NB4 (cell line): ENCODE measurements around the gene DMWD.
"Not testable (repeated sequence)": the region's sequence is repeated elsewhere in the genome, so short reads cannot be mapped to it uniquely, and the experiment has no call there.

ENCODE experiments used
- CTCF ChIP-seq: IDR thresholded peaks from one replicate; pipeline ENCODE4 v1.5.1; 2012; ENCODE audit warnings: low read depth, low read length
- POLR2A ChIP-seq: IDR thresholded peaks from 2 replicates; pipeline ENCODE4 v1.6.1; 2011; ENCODE audit warnings: mild to moderate bottlenecking; ENCODE audit not compliant: insufficient read length; ENCODE audit errors: extremely low read depth
- TF ChIP-seq, protein P1 (sequence below): IDR thresholded peaks from 2 replicates; pipeline ENCODE4 v1.6.1; 2011; ENCODE audit warnings: low read depth, low read length

DNA sequence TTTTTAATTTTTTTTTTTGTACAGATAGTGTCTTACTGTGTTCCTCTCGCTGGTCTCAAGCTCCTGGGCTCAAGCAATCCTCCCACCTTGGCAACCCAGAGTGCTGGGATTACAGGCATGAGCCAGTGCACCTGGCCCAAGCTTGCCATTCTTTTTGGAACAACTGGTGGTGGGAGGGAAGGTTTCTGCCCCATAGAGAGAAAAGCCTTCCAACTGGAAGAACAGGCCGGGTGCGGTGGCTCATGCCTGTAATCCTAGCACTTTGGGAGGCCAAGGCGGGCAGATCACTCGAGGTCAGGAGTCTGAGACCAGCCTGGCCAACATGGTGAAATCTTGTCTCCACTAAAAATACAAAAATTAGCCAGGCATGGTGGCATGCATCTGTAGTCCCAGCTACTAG, 6.9 kb upstream of the DMWD start:
- TF ChIP-seq CTCF, POLR2A: not testable (repeated sequence)
- TF ChIP-seq, protein P1, sequence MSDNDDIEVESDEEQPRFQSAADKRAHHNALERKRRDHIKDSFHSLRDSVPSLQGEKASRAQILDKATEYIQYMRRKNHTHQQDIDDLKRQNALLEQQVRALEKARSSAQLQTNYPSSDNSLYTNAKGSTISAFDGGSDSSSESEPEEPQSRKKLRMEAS: not testable (repeated sequence)
